NB4 (cell line): ENCODE measurements around the gene INF2.

ENCODE experiments used
- DNase-seq: peaks from one replicate; pipeline ENCODE4 v3.0.0; 2010; ENCODE audit warnings: low read depth
- H3K4me3 ChIP-seq: one replicate; pipeline ENCODE4 v1.5.1; 2011; ENCODE audit warnings: mild to moderate bottlenecking, low read depth, low read length, moderate library complexity
- MYC ChIP-seq: IDR thresholded peaks from 2 replicates; pipeline ENCODE4 v1.6.1; 2011; ENCODE audit warnings: low read depth, low read length
- POLR2A ChIP-seq: IDR thresholded peaks from 2 replicates; pipeline ENCODE4 v1.6.1; 2011; ENCODE audit warnings: mild to moderate bottlenecking; ENCODE audit not compliant: insufficient read length; ENCODE audit errors: extremely low read depth
- TF ChIP-seq, protein P1 (sequence below): IDR thresholded peaks from 2 replicates; pipeline ENCODE4 v1.6.1; 2011; ENCODE audit warnings: low read depth, low read length
- TF ChIP-seq, protein P2 (sequence below): IDR thresholded peaks from one replicate; pipeline ENCODE4 v1.5.1; 2012; ENCODE audit warnings: low read depth, low read length

INF2 gene

DNA sequence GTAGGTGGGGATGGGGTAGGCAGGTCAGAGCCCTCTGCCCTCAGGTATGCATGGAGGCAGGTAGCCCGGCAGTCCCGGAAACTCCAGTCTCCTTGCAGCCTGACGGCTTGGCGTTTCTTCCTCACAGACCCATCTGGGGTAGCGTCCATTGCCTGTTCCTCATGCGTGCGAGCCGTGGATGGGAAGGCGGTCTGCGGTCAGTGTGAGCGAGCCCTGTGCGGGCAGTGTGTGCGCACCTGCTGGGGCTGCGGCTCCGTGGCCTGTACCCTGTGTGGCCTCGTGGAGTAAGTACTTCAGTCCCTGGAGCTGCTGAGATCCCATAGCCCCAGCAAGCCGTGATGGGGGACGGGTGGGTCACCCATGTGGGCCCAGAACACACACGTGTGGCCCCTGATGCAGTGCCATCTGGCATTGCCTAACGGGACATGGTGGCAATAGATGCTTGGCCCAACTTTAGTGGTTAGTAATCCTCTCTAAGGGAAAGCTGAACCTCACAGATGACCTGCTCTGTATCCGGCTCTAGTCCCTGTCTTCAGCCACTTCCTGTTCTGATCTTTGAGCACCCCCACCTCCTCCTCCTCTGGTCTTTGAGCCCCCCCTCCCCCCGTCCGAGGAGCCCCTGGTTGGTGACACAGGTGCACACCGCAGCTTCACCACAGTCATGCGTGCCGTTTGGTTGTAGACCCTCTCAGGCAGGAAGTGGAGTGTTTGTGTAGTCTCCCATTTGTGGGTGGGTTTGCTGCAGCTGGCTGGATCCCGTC, 67.2 kb downstream of the INF2 start:
- DNase-seq: no peak
- TF ChIP-seq MYC (no peak), POLR2A (no peak)
- TF ChIP-seq, protein P1, sequence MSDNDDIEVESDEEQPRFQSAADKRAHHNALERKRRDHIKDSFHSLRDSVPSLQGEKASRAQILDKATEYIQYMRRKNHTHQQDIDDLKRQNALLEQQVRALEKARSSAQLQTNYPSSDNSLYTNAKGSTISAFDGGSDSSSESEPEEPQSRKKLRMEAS: no peak
- H3K4me3 ChIP-seq: no peak overlapping the region

DNA sequence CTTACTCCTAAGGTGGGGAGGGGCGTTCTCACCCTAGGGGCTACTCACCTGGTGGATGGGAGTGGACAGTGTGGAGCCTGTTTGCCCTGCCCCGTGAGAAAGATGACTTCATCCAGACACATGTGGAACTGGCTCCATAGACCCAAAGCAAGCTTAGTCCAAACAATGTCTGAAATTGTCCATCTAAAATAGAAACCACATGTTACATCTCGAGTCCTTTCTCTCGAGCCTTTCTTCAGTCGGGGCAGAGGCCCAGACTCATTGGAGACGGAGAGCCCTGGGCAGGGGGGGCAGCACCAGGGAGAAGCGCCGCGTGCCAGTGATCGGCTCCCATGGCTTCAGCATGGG, 67.8 kb downstream of the INF2 start:
- H3K4me3 ChIP-seq: no peak overlapping the region
- no peak for TF ChIP-seq POLR2A
- no peak for TF ChIP-seq MYC
- TF ChIP-seq, protein P2, sequence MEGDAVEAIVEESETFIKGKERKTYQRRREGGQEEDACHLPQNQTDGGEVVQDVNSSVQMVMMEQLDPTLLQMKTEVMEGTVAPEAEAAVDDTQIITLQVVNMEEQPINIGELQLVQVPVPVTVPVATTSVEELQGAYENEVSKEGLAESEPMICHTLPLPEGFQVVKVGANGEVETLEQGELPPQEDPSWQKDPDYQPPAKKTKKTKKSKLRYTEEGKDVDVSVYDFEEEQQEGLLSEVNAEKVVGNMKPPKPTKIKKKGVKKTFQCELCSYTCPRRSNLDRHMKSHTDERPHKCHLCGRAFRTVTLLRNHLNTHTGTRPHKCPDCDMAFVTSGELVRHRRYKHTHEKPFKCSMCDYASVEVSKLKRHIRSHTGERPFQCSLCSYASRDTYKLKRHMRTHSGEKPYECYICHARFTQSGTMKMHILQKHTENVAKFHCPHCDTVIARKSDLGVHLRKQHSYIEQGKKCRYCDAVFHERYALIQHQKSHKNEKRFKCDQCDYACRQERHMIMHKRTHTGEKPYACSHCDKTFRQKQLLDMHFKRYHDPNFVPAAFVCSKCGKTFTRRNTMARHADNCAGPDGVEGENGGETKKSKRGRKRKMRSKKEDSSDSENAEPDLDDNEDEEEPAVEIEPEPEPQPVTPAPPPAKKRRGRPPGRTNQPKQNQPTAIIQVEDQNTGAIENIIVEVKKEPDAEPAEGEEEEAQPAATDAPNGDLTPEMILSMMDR: no peak
- TF ChIP-seq, protein P1: no peak

DNA sequence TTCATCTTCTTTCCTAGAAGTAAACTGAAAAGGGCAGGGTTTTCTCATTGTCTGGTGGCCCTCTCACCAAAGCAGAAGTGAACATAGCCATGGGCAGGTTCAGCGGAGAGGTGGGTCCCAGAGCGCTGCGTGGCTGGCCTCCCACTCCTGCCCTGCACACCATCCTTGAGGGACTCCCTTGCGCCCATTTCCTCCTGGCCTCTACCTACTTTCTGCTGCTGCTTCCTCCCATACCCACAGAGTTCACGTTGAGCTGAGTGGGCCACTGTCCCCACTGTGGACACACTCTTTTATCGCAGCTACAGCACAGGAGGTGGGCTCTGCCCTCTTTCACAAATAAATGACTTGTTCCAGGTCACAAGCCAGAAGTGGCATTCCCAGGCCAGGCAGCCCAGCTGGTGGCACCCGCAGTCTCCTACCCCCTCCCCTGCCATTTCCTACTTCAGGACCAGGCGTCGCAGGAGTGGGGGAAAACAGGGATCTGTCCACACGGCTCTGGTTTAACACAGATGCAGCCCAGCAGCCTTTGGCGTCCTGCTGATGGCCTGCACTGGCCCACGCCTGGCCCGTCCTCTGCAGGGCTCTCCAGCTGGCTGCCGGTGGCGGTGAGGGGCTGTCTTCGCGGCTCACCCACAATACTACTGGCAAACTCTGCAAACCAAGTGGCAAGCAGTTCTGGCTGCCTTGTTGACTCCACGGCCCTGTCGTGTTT, 68.4 kb downstream of the INF2 start:
- no peak for DNase-seq
- H3K4me3 ChIP-seq: no peak overlapping the region
- TF ChIP-seq, protein P2: no peak
- TF ChIP-seq, protein P1: no peak
- TF ChIP-seq POLR2A (no peak), MYC (no peak)

More for the DNA sequence above, 67.8 kb downstream of the INF2 start:
- DNase-seq: no peak

DNA sequence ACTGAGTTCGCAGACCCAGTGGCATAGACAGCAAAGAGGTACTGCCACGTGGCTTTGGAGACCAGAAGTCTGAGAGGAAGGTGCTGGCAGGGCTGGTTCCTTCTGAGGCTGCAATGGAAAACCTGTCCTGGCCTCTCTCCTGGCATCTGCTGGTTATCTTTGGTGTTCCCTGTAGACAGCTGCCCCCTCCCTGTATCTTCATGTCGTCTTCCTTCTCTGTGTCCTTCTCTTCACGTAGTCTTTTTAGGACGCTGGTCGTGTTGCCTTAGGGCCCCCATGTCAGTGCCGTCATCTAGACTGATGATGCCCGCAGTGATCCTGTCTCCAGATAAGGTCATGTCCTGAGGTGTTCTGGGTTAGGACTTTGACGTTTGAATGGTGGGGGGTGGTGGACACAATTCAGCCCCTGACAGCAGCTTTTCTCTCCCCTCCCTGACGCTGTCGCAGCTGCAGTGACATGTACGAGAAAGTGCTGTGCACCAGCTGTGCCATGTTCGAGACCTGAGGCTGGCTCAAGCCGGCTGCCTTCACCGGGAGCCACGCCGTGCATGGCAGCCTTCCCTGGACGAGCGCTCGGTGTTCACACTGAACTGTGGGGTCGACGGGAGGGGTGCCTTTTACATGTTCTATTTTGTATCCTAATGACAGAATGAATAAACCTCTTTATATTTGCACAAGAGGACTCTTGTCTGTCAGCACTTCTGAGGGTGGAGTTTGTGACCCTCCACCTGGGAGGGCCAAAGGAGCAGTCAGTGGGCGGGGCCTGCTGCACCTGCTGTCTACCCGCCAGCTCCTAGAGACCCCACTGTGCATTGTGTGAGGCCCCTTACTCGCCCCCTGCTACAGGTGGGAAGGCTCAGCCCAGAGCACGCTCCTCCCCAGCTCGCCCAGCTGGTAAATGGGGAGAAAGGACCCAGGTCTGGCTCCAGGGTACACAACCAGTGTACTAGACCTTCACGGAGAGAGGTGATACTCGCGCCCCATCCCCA, 69.9 kb downstream of the INF2 start:
- H3K4me3 ChIP-seq: no peak overlapping the region
- TF ChIP-seq MYC (no peak), POLR2A (no peak)
- TF ChIP-seq, protein P2: no peak
- TF ChIP-seq, protein P1: no peak
- DNase-seq: no peak

DNA sequence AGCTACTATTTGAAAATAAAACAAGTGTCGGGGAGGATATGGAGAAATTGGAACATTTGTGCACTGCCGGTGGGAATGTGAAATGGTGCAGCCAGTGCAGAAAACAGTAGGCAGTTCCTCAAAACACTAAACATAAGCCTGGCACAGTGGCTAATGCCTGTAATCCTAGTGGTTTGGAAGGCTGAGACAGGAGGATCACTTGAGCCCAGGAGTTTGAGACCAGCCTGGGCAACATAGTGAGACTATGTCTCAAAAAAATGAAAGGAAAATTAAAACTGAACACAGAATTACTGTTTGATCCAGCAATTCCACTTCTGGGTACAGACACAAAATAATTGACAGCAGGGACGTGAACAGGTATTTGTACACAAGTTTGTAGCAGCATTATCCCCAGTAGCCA, 76.1 kb downstream of the INF2 start:
- H3K4me3 ChIP-seq: no peak overlapping the region
- DNase-seq: no peak
- TF ChIP-seq, protein P1: no peak
- TF ChIP-seq POLR2A: no peak
- TF ChIP-seq MYC: no peak
- TF ChIP-seq, protein P2: no peak
